WTC11 (cell line): ENCODE data around the gene CD48. TPM values are rescaled to one million over a fixed set of nuclear protein-coding genes. Genes with fewer than 3 reads are reported as not detected.
"Not testable (repeated sequence)": the region's sequence is repeated elsewhere in the genome, so short reads cannot be mapped to it uniquely, and the experiment has no call there.

Source experiments
- ATAC-seq: fragments of 200-7000 bp; cut with Tn5 transposase; 2 replicates; pipeline ENCODE4 v1.10.0; 2021; ENCODE audit warnings: mild to moderate bottlenecking, moderate library complexity
- CTCF ChIA-PET: fragments of 300-600 bp; sonication (Branson Sonifier 250); formaldehyde crosslinking; loops from one replicate; lab custom pipeline; 2021; ENCODE audit warnings: antibody characterized with exemption; lab: Charles Lee
- POLR2A ChIA-PET: fragments of 350-600 bp; sonication (Branson Sonifier 250); formaldehyde crosslinking; loops from one replicate; lab custom pipeline; 2021; ENCODE audit warnings: antibody characterized with exemption; lab: Charles Lee
- DNase-seq: peaks from one replicate; pipeline ENCODE4 v3.0.0; 2021; ENCODE audit warnings: low spot score
- H3K27ac Mint-ChIP-seq: 2 replicates; pipeline ENCODE4 v1.8.0; 2021; ENCODE audit warnings: mixed read lengths
- H3K27me3 Mint-ChIP-seq: 2 replicates; pipeline ENCODE4 v1.8.0; 2021; ENCODE audit warnings: low read depth, mild to moderate bottlenecking, moderate library complexity, mixed read lengths
- H3K36me3 Mint-ChIP-seq: 2 replicates; pipeline ENCODE4 v1.8.0; 2021; ENCODE audit warnings: mixed read lengths
- H3K4me1 Mint-ChIP-seq: 2 replicates; pipeline ENCODE4 v1.8.0; 2022; ENCODE audit warnings: mixed read lengths
- H3K4me3 Mint-ChIP-seq: 2 replicates; pipeline ENCODE4 v1.8.0; 2021; ENCODE audit warnings: mild to moderate bottlenecking, moderate library complexity, mixed read lengths
- H3K9me3 Mint-ChIP-seq: 2 replicates; pipeline ENCODE4 v1.8.0; 2021; ENCODE audit warnings: mixed read lengths
- CTCF ChIP-seq: fragments of 200-600 bp; IDR thresholded peaks from 2 replicates; pipeline ENCODE4 v1.8.0; 2022; ENCODE audit warnings: antibody characterized with exemption
- E2F5 ChIP-seq: sonication (generic); formaldehyde crosslinking; IDR thresholded peaks from 2 replicates; pipeline ENCODE4 v1.8.1; 2022; ENCODE audit warnings: mild to moderate bottlenecking, moderate library complexity, missing genetic modification reagents
- ERG ChIP-seq: fragments of 250-450 bp; sonication (Bioruptor Pico); IDR thresholded peaks from 2 replicates; pipeline ENCODE4 v1.8.0; 2021; ENCODE audit warnings: mild to moderate bottlenecking
- HMGA2 ChIP-seq: fragments of 250-450 bp; sonication (Bioruptor Pico); IDR thresholded peaks from 2 replicates; pipeline ENCODE4 v1.4.0; 2021; ENCODE audit warnings: mild to moderate bottlenecking, moderate library complexity
- JUN ChIP-seq: sonication (generic); formaldehyde crosslinking; IDR thresholded peaks from 2 replicates; pipeline ENCODE4 v1.8.0; 2023; ENCODE audit warnings: mild to moderate bottlenecking, missing genetic modification reagents
- MAX ChIP-seq: sonication (generic); formaldehyde crosslinking; IDR thresholded peaks from 2 replicates; pipeline ENCODE4 v1.8.0; 2022; ENCODE audit warnings: mild to moderate bottlenecking, missing genetic modification reagents
- PREB ChIP-seq: sonication (generic); formaldehyde crosslinking; IDR thresholded peaks from 2 replicates; pipeline ENCODE4 v1.8.1; 2022; ENCODE audit warnings: mild to moderate bottlenecking, missing genetic modification reagents, moderate library complexity, borderline replicate concordance
- TP53 ChIP-seq: sonication (generic); formaldehyde crosslinking; IDR thresholded peaks from 2 replicates; pipeline ENCODE4 v1.8.1; 2023; ENCODE audit warnings: mild to moderate bottlenecking, missing genetic modification reagents
- ZBTB21 ChIP-seq: sonication (generic); formaldehyde crosslinking; IDR thresholded peaks from 2 replicates; pipeline ENCODE4 v1.8.1; 2023; ENCODE audit warnings: mild to moderate bottlenecking, missing genetic modification reagents, borderline replicate concordance
- ZBTB43 ChIP-seq: sonication (generic); formaldehyde crosslinking; IDR thresholded peaks from 2 replicates; pipeline ENCODE4 v1.8.1; 2023; ENCODE audit warnings: mild to moderate bottlenecking, missing genetic modification reagents
- ZMAT4 ChIP-seq: fragments of 250-450 bp; sonication (Bioruptor Pico); IDR thresholded peaks from 2 replicates; pipeline ENCODE4 v1.9.0; 2021; ENCODE audit warnings: mild to moderate bottlenecking
- ZNF138 ChIP-seq: sonication (generic); formaldehyde crosslinking; conservative IDR thresholded peaks from 2 replicates; pipeline ENCODE4 v1.8.1; 2022; ENCODE audit warnings: mild to moderate bottlenecking, moderate library complexity, missing genetic modification reagents
- ZNF416 ChIP-seq: fragments of 250-450 bp; sonication (Bioruptor Pico); IDR thresholded peaks from 2 replicates; pipeline ENCODE4 v1.9.0; 2021; ENCODE audit warnings: mild to moderate bottlenecking, inconsistent platforms
- ZNF671 ChIP-seq: fragments of 250-450 bp; sonication (Bioruptor Pico); IDR thresholded peaks from 2 replicates; pipeline ENCODE4 v1.8.0; 2021; ENCODE audit warnings: mild to moderate bottlenecking
- ZSCAN18 ChIP-seq: fragments of 250-450 bp; sonication (Bioruptor Pico); IDR thresholded peaks from 2 replicates; pipeline ENCODE4 v2.1.2; 2022; ENCODE audit warnings: mild to moderate bottlenecking, moderate library complexity
- total RNA-seq: library from RNA; stranded (reverse); gene quantifications from 3 replicates; pipeline ENCODE4 v1.2.3, GENCODE V29; 2021

The CD48 gene
- total RNA-seq, 1 experiment from 2014 or later: 0.66 TPM

- POLR2A ChIA-PET: no interaction called here
- TF ChIP-seq ZMAT4 (CRISPR knock-in tag): no peak
- Mint-ChIP-seq H3K4me1 (no peaks in the 10 kb centered on the region), H3K4me3 (no peak overlapping the region), H3K9me3 (peaks cover 40% of the 10 kb centered on the region), H3K27ac (no peak overlapping the region), H3K36me3 (peaks cover 17% of the 10 kb centered on the region), H3K27me3 (peaks cover 7% of the 10 kb centered on the region)
- CTCF ChIA-PET: no interaction called here
- ATAC-seq (no peak), DNase-seq (no peak)
Measured at GRCh38 chr1:160731990-160732389, 20.4 kb upstream of the CD48 start.

GRCh38 chr1:160731564-160731963 lies 19.9 kb upstream of the CD48 start:
- Mint-ChIP-seq H3K9me3 (peaks cover 36% of the 10 kb centered on the region), H3K36me3 (peaks cover 13% of the 10 kb centered on the region)
- H3K4me1 Mint-ChIP-seq, H3K27me3 Mint-ChIP-seq, H3K27ac Mint-ChIP-seq, ATAC-seq, CTCF ChIA-PET, POLR2A ChIA-PET, H3K4me3 Mint-ChIP-seq, DNase-seq: not testable (repeated sequence)

GRCh38 chr1:160727316-160727640 lies 15.7 kb upstream of the CD48 start:
- Mint-ChIP-seq H3K36me3 (peaks cover under 1% of the 10 kb centered on the region; the same call in 1 of the 2 replicates), H3K27me3 (no peaks in the 10 kb centered on the region; the same call in 1 of the 2 replicates), H3K4me3 (no peak overlapping the region), H3K27ac (no peak overlapping the region), H3K9me3 (peaks cover 10% of the 10 kb centered on the region), H3K4me1 (peaks cover 21% of the 10 kb centered on the region)
- DNase-seq: no peak
- CTCF ChIA-PET: interaction anchor here (0.5 to 5.1 kb wide), 16 partner anchors 20 to 264 kb away, joined by 3 to 47 read pairs (median 4); partner anchors contain the start of genes ITLN1 and ITLN2
- POLR2A ChIA-PET: interaction anchor here (0.5 kb wide), 1 partner anchor 263 kb away, joined by 3 read pairs; no protein-coding TSS in a partner anchor
- TF ChIP-seq HMGA2 (CRISPR knock-in tag): no peak
- no peak for TF ChIP-seq ZNF416
- TF ChIP-seq TP53: no peak
- TF ChIP-seq E2F5: no peak
- TF ChIP-seq PREB (CRISPR knock-in tag): no peak
- no peak for TF ChIP-seq JUN (CRISPR knock-in tag)
- 0 out of 2 replicates have a peak, but pooled peaks have one; percentile 31 for TF ChIP-seq ZSCAN18 (CRISPR knock-in tag)
- TF ChIP-seq ZNF671: no peak
- ATAC-seq: no peak

- no peaks in the 10 kb centered on the region; the same call in 1 of the 2 replicates for H3K27me3 Mint-ChIP-seq
- H3K4me1 Mint-ChIP-seq: peaks cover 23% of the 10 kb centered on the region
- peaks cover 7% of the 10 kb centered on the region for H3K9me3 Mint-ChIP-seq
- ATAC-seq: peak; percentile 86
- POLR2A ChIA-PET: interaction anchor here (0.5 kb wide), 1 partner anchor 264 kb away, joined by 3 read pairs; no protein-coding TSS in a partner anchor
- H3K4me3 Mint-ChIP-seq: no peak overlapping the region
- CTCF ChIA-PET: interaction anchor here (0.5 to 5.1 kb wide), 16 partner anchors 21 to 265 kb away, joined by 3 to 47 read pairs (median 4); partner anchors contain the start of genes ITLN1 and ITLN2
- peak; percentile 69 for DNase-seq
- H3K36me3 Mint-ChIP-seq: peaks cover 3% of the 10 kb centered on the region; the same call in 1 of the 2 replicates
- H3K27ac Mint-ChIP-seq: no peak overlapping the region
- TF ChIP-seq ZNF138 (CRISPR knock-in tag) (no peak), E2F5 (no peak), ZBTB21 (CRISPR knock-in tag) (no peak), ZSCAN18 (CRISPR knock-in tag) (no peak), ZBTB43 (CRISPR knock-in tag) (no peak), CTCF (peak; percentile 78), MAX (CRISPR knock-in tag) (peak; percentile 63; the same call in 1 of the 2 replicates), ERG (CRISPR knock-in tag) (no peak)
Measured at GRCh38 chr1:160726498-160727315, 15.1 kb upstream of the CD48 start.
